ENCODE results near the gene PLA1A. TPM values are rescaled to one million over a fixed set of nuclear protein-coding genes. Genes with fewer than 3 reads are reported as not detected.

PLA1A gene
- total and polyA plus RNA-seq, 2 experiments from 2014 or later = not detected

DNA sequence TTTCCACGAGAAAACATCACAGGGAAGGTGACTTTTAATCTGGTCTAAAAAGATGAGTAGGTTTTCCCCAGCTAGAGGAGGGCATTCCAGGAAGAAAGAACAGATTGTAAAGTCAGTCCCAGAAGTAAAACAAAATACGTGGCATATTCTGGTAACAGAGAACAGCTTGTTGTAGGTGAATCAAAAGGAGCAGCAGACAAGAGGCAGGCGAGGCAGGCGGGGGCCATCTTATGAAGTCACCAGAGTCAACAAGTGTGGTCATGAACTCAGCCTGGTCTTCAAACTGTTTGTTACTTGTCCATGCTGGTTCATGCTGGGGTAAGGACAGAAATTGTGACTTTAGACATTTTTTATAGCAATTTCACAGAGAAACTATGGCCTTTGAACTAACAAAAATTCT is 66.7 kb downstream of the PLA1A start:
- Histone ChIP-seq H2AFZ (peak overlapping the region; percentile 23), H3K27me3 (replicated peaks; ENCODE audit: insufficient read depth) (no peaks in the 10 kb centered on the region), H3K4me1 (ENCODE audit: insufficient read depth) (peaks cover 32% of the 10 kb centered on the region), H3K27ac (peak overlapping the region; percentile 74), H3K4me2 (ENCODE audit: unreplicated experiment) (peak overlapping the region; percentile 48), H3F3A (ENCODE audit: insufficient read depth) (peaks cover 33% of the 10 kb centered on the region), H3K9me2 (ENCODE audit: insufficient read depth) (no peaks in the 10 kb centered on the region), H4K20me1 (ENCODE audit: insufficient read depth) (no peaks in the 10 kb centered on the region), H3K4me3 (0 out of 2 replicates have a peak overlapping the region, but pooled peaks have one; percentile 7), H3K9ac (peak overlapping the region; percentile 39), H3K79me2 (ENCODE audit: insufficient read depth) (no peaks in the 10 kb centered on the region), H3K36me3 (ENCODE audit: low read depth) (peaks cover 6% of the 10 kb centered on the region; the same call in 1 of the 2 replicates), H3K9me3 (ENCODE audit: low read depth) (no peaks in the 10 kb centered on the region)
- peak; percentile 48 for DNase-seq
- in situ Hi-C loops (cut with MboI) = no loop called here
- WGBS, 2 experiments (ENCODE audit: low coverage in 1 of 2, low lambda C conversion rate in 2 of 2, missing lambda C conversion rate in 2 of 2) = 60 to 71% methylated on average over 4 of the region's 4 CpGs
- TF ChIP-seq EZH2 (IDR thresholded peaks at IDR 0.05; ENCODE audit: insufficient read depth, poor library complexity, severe bottlenecking) = no peak
- no peak for TF ChIP-seq EZH2phosphoT487 (IDR thresholded peaks at IDR 0.05; ENCODE audit: insufficient read depth, low read depth)

DNA sequence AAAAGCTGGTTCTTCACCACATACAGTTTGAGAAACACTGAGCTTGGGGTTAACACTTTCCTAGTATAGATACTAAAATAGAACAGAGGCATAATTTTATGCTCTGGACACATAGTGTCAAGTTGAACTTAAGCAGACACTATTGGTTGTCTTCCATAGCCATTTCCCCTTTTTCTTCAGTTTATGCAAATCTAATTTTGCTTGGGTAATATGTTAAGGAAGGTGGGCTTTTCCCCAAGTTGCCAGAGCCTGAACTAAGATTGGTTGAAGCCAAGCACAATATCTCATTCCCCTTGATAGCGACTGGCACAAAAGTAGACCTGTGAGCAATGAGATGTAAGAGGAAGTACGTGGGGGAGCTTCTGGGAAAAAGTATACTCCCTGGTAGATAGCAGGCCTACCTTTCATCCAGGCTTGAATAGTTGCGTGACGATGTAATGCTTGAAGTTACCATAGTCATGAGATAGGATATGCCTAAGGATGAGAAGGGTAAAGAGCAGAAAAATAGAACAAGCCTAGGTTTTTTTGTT is 67.2 kb downstream of the PLA1A start:
- in situ Hi-C loops (cut with MboI) = no loop called here
- no peaks in the 10 kb centered on the region for H3K27me3 ChIP-seq (replicated peaks; ENCODE audit: insufficient read depth)
- no peaks in the 10 kb centered on the region for H4K20me1 ChIP-seq (ENCODE audit: insufficient read depth)
- H3K9me3 ChIP-seq (ENCODE audit: low read depth) = no peaks in the 10 kb centered on the region
- H3K4me3 ChIP-seq = no peak overlapping the region
- peak overlapping the region; percentile 39 for H3K9ac ChIP-seq
- peak overlapping the region; percentile 23 for H2AFZ ChIP-seq
- TF ChIP-seq EZH2 (IDR thresholded peaks at IDR 0.05; ENCODE audit: insufficient read depth, poor library complexity, severe bottlenecking) = no peak
- no peak for TF ChIP-seq EZH2phosphoT487 (IDR thresholded peaks at IDR 0.05; ENCODE audit: insufficient read depth, low read depth)
- H3F3A ChIP-seq (ENCODE audit: insufficient read depth) = peaks cover 33% of the 10 kb centered on the region
- 80 to 87% methylated on average over 4 of the region's 4 CpGs for WGBS, 2 experiments (ENCODE audit: low coverage in 1 of 2, low lambda C conversion rate in 2 of 2, missing lambda C conversion rate in 2 of 2)
- no peak overlapping the region for H3K4me2 ChIP-seq (ENCODE audit: unreplicated experiment)
- DNase-seq = no peak
- H3K9me2 ChIP-seq (ENCODE audit: insufficient read depth) = no peaks in the 10 kb centered on the region
- H3K79me2 ChIP-seq (ENCODE audit: insufficient read depth) = no peaks in the 10 kb centered on the region
- H3K27ac ChIP-seq = peak overlapping the region; percentile 74
- peaks cover 9% of the 10 kb centered on the region; the same call in 1 of the 2 replicates for H3K36me3 ChIP-seq (ENCODE audit: low read depth)
- peaks cover 36% of the 10 kb centered on the region for H3K4me1 ChIP-seq (ENCODE audit: insufficient read depth)

DNA sequence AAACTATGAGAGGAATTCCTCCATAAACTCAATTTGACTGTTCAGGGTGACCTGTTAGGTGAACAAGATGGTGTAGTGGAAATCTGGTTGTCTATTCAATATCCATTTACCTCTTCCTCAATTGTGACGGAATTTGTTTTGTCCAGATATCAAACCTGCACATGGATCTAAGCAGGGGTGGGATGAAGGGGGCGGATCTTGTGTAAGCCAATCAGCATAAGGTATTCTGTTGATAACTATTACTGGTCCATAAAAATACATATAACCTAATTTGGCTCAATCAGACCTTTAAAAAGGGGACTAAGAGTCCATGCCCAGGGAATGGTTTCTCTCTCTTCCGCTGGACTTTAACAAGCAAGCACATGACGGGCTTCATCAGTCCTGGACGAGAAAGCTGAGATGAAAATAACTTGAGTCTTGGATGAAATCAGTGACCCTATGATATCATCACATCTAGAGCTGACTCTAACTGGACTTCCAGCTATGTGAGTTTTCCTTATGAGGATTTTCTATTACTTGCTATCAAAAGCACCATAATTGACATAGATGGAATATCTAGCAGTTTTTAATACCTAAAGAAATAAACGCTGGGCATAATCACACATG is 68.4 kb downstream of the PLA1A start:
- Histone ChIP-seq H4K20me1 (ENCODE audit: insufficient read depth) (no peaks in the 10 kb centered on the region), H3K27ac (no peak overlapping the region), H3K4me2 (ENCODE audit: unreplicated experiment) (no peak overlapping the region), H3F3A (ENCODE audit: insufficient read depth) (peaks cover 33% of the 10 kb centered on the region), H3K4me1 (ENCODE audit: insufficient read depth) (peaks cover 41% of the 10 kb centered on the region), H2AFZ (no peak overlapping the region), H3K9me2 (ENCODE audit: insufficient read depth) (no peaks in the 10 kb centered on the region), H3K36me3 (ENCODE audit: low read depth) (peaks cover 9% of the 10 kb centered on the region; the same call in 1 of the 2 replicates), H3K79me2 (ENCODE audit: insufficient read depth) (no peaks in the 10 kb centered on the region), H3K4me3 (no peak overlapping the region), H3K27me3 (replicated peaks; ENCODE audit: insufficient read depth) (no peaks in the 10 kb centered on the region), H3K9me3 (ENCODE audit: low read depth) (no peaks in the 10 kb centered on the region), H3K9ac (no peak overlapping the region)
- no peak for DNase-seq
- in situ Hi-C loops (cut with MboI) = no loop called here
- WGBS, 2 experiments (ENCODE audit: low coverage in 1 of 2, low lambda C conversion rate in 2 of 2, missing lambda C conversion rate in 2 of 2) = 87 to 88% methylated on average over 6 of the region's 6 CpGs
- TF ChIP-seq EZH2phosphoT487 (IDR thresholded peaks at IDR 0.05; ENCODE audit: insufficient read depth, low read depth) (no peak), EZH2 (IDR thresholded peaks at IDR 0.05; ENCODE audit: insufficient read depth, poor library complexity, severe bottlenecking) (no peak)

DNA sequence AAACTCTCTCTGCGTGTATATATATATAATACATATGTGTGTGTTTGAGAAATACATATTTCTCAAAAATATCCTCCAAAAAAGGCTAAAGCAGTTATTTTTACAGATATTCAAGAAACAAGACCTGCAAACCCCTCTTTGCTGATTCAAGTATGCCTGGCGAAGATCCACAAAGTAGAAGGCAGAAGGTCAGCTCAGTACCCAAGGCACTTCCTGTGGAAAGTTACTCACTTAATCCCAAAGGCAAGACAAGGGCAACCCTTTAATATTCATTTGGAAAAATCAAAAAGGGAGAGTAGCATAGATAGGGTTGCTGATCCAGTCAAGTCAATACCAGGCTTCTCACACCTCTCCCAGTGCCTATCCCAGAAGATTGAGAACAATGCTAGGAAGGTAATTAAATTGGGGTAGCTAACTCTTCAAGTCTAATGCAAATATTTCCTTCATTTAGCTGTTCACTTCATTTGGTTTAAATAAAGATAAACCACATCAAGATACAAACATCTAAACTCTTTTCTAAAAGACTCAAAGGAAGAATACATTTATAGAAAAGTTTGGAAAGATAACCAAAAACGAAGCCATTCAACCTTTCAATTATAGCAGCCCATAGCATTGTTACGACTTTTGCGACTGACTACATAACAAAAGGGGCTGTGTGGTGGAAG is 72.4 kb downstream of the PLA1A start:
- no peak for TF ChIP-seq EZH2 (IDR thresholded peaks at IDR 0.05; ENCODE audit: insufficient read depth, poor library complexity, severe bottlenecking)
- Histone ChIP-seq H3K9ac (no peak overlapping the region), H2AFZ (no peak overlapping the region), H3K4me2 (ENCODE audit: unreplicated experiment) (no peak overlapping the region), H3K4me3 (no peak overlapping the region), H3K27ac (no peak overlapping the region), H3K4me1 (ENCODE audit: insufficient read depth) (peaks cover 13% of the 10 kb centered on the region), H3K9me3 (ENCODE audit: low read depth) (no peaks in the 10 kb centered on the region), H3K36me3 (ENCODE audit: low read depth) (peaks cover 12% of the 10 kb centered on the region; the same call in 1 of the 2 replicates), H4K20me1 (ENCODE audit: insufficient read depth) (no peaks in the 10 kb centered on the region), H3K9me2 (ENCODE audit: insufficient read depth) (no peaks in the 10 kb centered on the region), H3K27me3 (replicated peaks; ENCODE audit: insufficient read depth) (no peaks in the 10 kb centered on the region), H3F3A (ENCODE audit: insufficient read depth) (peaks cover 8% of the 10 kb centered on the region; the same call in 1 of the 2 replicates), H3K79me2 (ENCODE audit: insufficient read depth) (0 out of 2 replicates have a peak, but pooled peaks cover 2% of the 10 kb centered on the region)
- DNase-seq = peak; percentile 31
- 98% methylated on average over 5 of the region's 5 CpGs for whole genome bisulfite sequencing, 2 experiments (ENCODE audit: low coverage in 1 of 2, low lambda C conversion rate in 2 of 2, missing lambda C conversion rate in 2 of 2)
- in situ Hi-C loops (cut with MboI) = no loop called here

All from GM23248 (cell line).